Mesothelial cell of epicardium (in vitro differentiated cells): ENCODE data around the gene CAPZA2. TPM values are rescaled to one million over a fixed set of nuclear protein-coding genes. Genes with fewer than 3 reads are reported as not detected.
"Not testable (repeated sequence)": the region's sequence is repeated elsewhere in the genome, so short reads cannot be mapped to it uniquely, and the experiment has no call there.

Experiments
- DNase-seq, 2 experiments: peaks; one replicate each; pipeline ENCODE4 v3.0.0; 2021; ENCODE audit warnings: low spot score in 2 of 2; ENCODE audit not compliant: unreplicated experiment in 2 of 2
- H3K27ac Mint-ChIP-seq: 2 replicates; pipeline ENCODE4 v1.8.0; 2021; ENCODE audit warnings: mixed read lengths
- H3K27me3 Mint-ChIP-seq: 2 replicates; pipeline ENCODE4 v1.8.0; 2021; ENCODE audit warnings: low read depth, mixed read lengths
- H3K36me3 Mint-ChIP-seq: 2 replicates; pipeline ENCODE4 v1.8.0; 2021; ENCODE audit warnings: mixed read lengths
- H3K4me1 Mint-ChIP-seq: 2 replicates; pipeline ENCODE4 v1.8.0; 2021; ENCODE audit warnings: mixed read lengths
- H3K4me3 Mint-ChIP-seq: 2 replicates; pipeline ENCODE4 v1.8.0; 2021; ENCODE audit warnings: mild to moderate bottlenecking, moderate library complexity, mixed read lengths
- H3K9me3 Mint-ChIP-seq: 2 replicates; pipeline ENCODE4 v1.8.0; 2021; ENCODE audit warnings: mixed read lengths
- CTCF ChIP-seq: fragments of 200-600 bp; sonication (generic); IDR thresholded peaks from one replicate; pipeline ENCODE4 v1.5.0; 2021; ENCODE audit warnings: antibody characterized with exemption; ENCODE audit not compliant: unreplicated experiment
- total RNA-seq: library from RNA; stranded (reverse); gene quantifications from 3 replicates; pipeline ENCODE4 v1.2.1, GENCODE V29; 2021

CAPZA2 gene
- total RNA-seq, 1 donor from 2014 or later, result 109 TPM

GRCh38 chr7:116955801-116956476, 93.6 kb downstream of the CAPZA2 start:
- peak overlapping the region; percentile 98 for H3K4me3 Mint-ChIP-seq
- H3K9me3 Mint-ChIP-seq, result no peaks in the 10 kb centered on the region
- DNase-seq, result no peak
- H3K4me1 Mint-ChIP-seq, result peaks cover 43% of the 10 kb centered on the region
- no peak for TF ChIP-seq CTCF
- H3K36me3 Mint-ChIP-seq, result peaks cover 2% of the 10 kb centered on the region
- H3K27me3 Mint-ChIP-seq, result no peaks in the 10 kb centered on the region
- H3K27ac Mint-ChIP-seq, result peak overlapping the region; percentile 100

GRCh38 chr7:116956477-116956804, 94.1 kb downstream of the CAPZA2 start:
- Mint-ChIP-seq H3K27ac (peak overlapping the region; percentile 100), H3K9me3 (no peaks in the 10 kb centered on the region), H3K4me1 (peaks cover 43% of the 10 kb centered on the region), H3K4me3 (no peak overlapping the region), H3K27me3 (no peaks in the 10 kb centered on the region), H3K36me3 (peaks cover 5% of the 10 kb centered on the region)
- no peak for DNase-seq
- TF ChIP-seq CTCF, result no peak

- no peak overlapping the region for H3K4me3 Mint-ChIP-seq
- TF ChIP-seq CTCF, result no peak
- H3K9me3 Mint-ChIP-seq, result peaks cover 3% of the 10 kb centered on the region
- H3K4me1 Mint-ChIP-seq, result peaks cover 34% of the 10 kb centered on the region
- no peak for DNase-seq
- no peaks in the 10 kb centered on the region for H3K27me3 Mint-ChIP-seq
- H3K27ac Mint-ChIP-seq, result no peak overlapping the region
- H3K36me3 Mint-ChIP-seq, result peaks cover 8% of the 10 kb centered on the region
Observed at GRCh38 chr7:116957874-116958273, 95.5 kb downstream of the CAPZA2 start.

- H3K36me3 Mint-ChIP-seq, H3K9me3 Mint-ChIP-seq, H3K4me3 Mint-ChIP-seq, DNase-seq, H3K4me1 Mint-ChIP-seq, H3K27me3 Mint-ChIP-seq: not testable (repeated sequence)
- H3K27ac Mint-ChIP-seq, result peak overlapping the region; percentile 55
Observed at GRCh38 chr7:116961966-116962673, 99.7 kb downstream of the CAPZA2 start.

- no peak for DNase-seq
- no peak for TF ChIP-seq CTCF
- H3K27me3 Mint-ChIP-seq, result no peaks in the 10 kb centered on the region
- peaks cover 8% of the 10 kb centered on the region for H3K4me1 Mint-ChIP-seq
- H3K27ac Mint-ChIP-seq, result no peak overlapping the region
- H3K9me3 Mint-ChIP-seq, result peaks cover 3% of the 10 kb centered on the region
- no peak overlapping the region for H3K4me3 Mint-ChIP-seq
- peaks cover 8% of the 10 kb centered on the region for H3K36me3 Mint-ChIP-seq
Observed at GRCh38 chr7:116963234-116963633, 100.8 kb downstream of the CAPZA2 start.

- Mint-ChIP-seq H3K27ac (no peak overlapping the region), H3K4me1 (peaks cover 14% of the 10 kb centered on the region), H3K9me3 (peaks cover 3% of the 10 kb centered on the region), H3K27me3 (no peaks in the 10 kb centered on the region), H3K36me3 (peaks cover 3% of the 10 kb centered on the region), H3K4me3 (no peak overlapping the region)
- no peak for DNase-seq
- TF ChIP-seq CTCF, result no peak
Observed at GRCh38 chr7:116966601-116967000, 104.2 kb downstream of the CAPZA2 start.
